ENCODE results near the gene RGS21. TPM values are rescaled to one million over a fixed set of nuclear protein-coding genes. Genes with fewer than 3 reads are reported as not detected.

Gene RGS21
- total and polyA plus RNA-seq, 2 donors = not detected

- no peak overlapping the region for H3K4me3 ChIP-seq (ENCODE audit: low read length in 2 of 2)
- no peaks in the 10 kb centered on the region for H3K4me1 ChIP-seq (ENCODE audit: control insufficient read depth in 2 of 2, insufficient read depth in 2 of 2, low read length in 2 of 2)
- H3K27ac ChIP-seq (ENCODE audit: low read depth in 1 of 2, low read length in 1 of 2) = no peak overlapping the region
- 89% methylated on average over 1 of the region's 1 CpG for WGBS
- H3K36me3 ChIP-seq (ENCODE audit: control insufficient read depth in 2 of 2, insufficient read depth in 2 of 2, low read length in 1 of 2) = no peaks in the 10 kb centered on the region
- peaks cover 0 to 6% of the 10 kb centered on the region in 2 donors for H3K9me3 ChIP-seq (ENCODE audit: control insufficient read depth in 2 of 2, insufficient read depth in 1 of 2, low read length in 1 of 2)
- DNase-seq (ENCODE audit: low read depth in 6 of 9, low spot score in 9 of 9) = peak in 3 of 9 donors; percentile 3 to 29 (median 10)
- H3K27me3 ChIP-seq (ENCODE audit: control insufficient read depth in 2 of 2, insufficient read depth in 1 of 2, low read length in 1 of 2) = no peaks in the 10 kb centered on the region
Observed at GRCh38 chr1:192311281-192311680, 5.5 kb upstream of the RGS21 start.

DNA sequence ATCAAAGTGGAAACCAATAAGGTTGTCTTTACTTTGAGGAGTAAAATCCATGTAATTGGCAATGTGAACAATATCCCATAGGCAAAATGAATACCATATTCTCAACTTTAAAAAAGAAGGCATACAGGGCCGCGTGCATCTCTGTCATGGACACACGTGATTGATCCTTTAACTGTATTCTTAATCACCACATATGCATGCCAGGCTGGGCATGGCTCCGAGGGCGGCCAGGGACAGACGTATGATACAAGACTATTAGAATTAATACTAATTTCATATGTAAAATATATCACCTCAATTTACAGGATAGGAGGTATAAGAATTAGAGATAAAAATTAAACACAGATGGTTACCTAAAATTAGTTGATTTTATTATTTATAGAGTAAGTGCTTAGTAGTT is 11.2 kb downstream of the RGS21 start:
- H3K27ac ChIP-seq (ENCODE audit: low read depth in 1 of 2, low read length in 1 of 2) = no peak overlapping the region
- no peaks in the 10 kb centered on the region for H3K27me3 ChIP-seq (ENCODE audit: control insufficient read depth in 2 of 2, insufficient read depth in 1 of 2, low read length in 1 of 2)
- H3K36me3 ChIP-seq (ENCODE audit: control insufficient read depth in 2 of 2, insufficient read depth in 2 of 2, low read length in 1 of 2) = no peaks in the 10 kb centered on the region
- H3K9me3 ChIP-seq (ENCODE audit: control insufficient read depth in 2 of 2, insufficient read depth in 1 of 2, low read length in 1 of 2) = no peaks in the 10 kb centered on the region
- H3K4me1 ChIP-seq (ENCODE audit: control insufficient read depth in 2 of 2, insufficient read depth in 2 of 2, low read length in 2 of 2) = no peaks in the 10 kb centered on the region
- H3K4me3 ChIP-seq (ENCODE audit: low read length in 2 of 2) = no peak overlapping the region
- no peak for DNase-seq (ENCODE audit: low read depth in 6 of 9, low spot score in 9 of 9)
- WGBS = 98% methylated on average over 6 of the region's 6 CpGs

GRCh38 chr1:192342842-192343241 is 26.1 kb downstream of the RGS21 start:
- Histone ChIP-seq H3K9me3 (ENCODE audit: control insufficient read depth in 2 of 2, insufficient read depth in 1 of 2, low read length in 1 of 2) (peaks cover 0 to under 1% of the 10 kb centered on the region in 2 donors), H3K36me3 (ENCODE audit: control insufficient read depth in 2 of 2, insufficient read depth in 2 of 2, low read length in 1 of 2) (no peaks in the 10 kb centered on the region), H3K4me1 (ENCODE audit: control insufficient read depth in 2 of 2, insufficient read depth in 2 of 2, low read length in 2 of 2) (no peaks in the 10 kb centered on the region), H3K4me3 (ENCODE audit: low read length in 2 of 2) (no peak overlapping the region), H3K27ac (ENCODE audit: low read depth in 1 of 2, low read length in 1 of 2) (no peak overlapping the region), H3K27me3 (ENCODE audit: control insufficient read depth in 2 of 2, insufficient read depth in 1 of 2, low read length in 1 of 2) (no peaks in the 10 kb centered on the region)
- no peak for DNase-seq (ENCODE audit: low read depth in 6 of 9, low spot score in 9 of 9)
- 96% methylated on average over 6 of the region's 6 CpGs for WGBS

GRCh38 chr1:192343344-192343743 is 26.6 kb downstream of the RGS21 start:
- whole genome bisulfite sequencing = 84% methylated on average over 3 of the region's 3 CpGs
- Histone ChIP-seq H3K27me3 (ENCODE audit: control insufficient read depth in 2 of 2, insufficient read depth in 1 of 2, low read length in 1 of 2) (no peaks in the 10 kb centered on the region), H3K27ac (ENCODE audit: low read depth in 1 of 2, low read length in 1 of 2) (no peak overlapping the region), H3K9me3 (ENCODE audit: control insufficient read depth in 2 of 2, insufficient read depth in 1 of 2, low read length in 1 of 2) (peaks cover 0 to 3% of the 10 kb centered on the region in 2 donors), H3K4me3 (ENCODE audit: low read length in 2 of 2) (no peak overlapping the region), H3K4me1 (ENCODE audit: control insufficient read depth in 2 of 2, insufficient read depth in 2 of 2, low read length in 2 of 2) (no peaks in the 10 kb centered on the region), H3K36me3 (ENCODE audit: control insufficient read depth in 2 of 2, insufficient read depth in 2 of 2, low read length in 1 of 2) (no peaks in the 10 kb centered on the region)
- no peak for DNase-seq (ENCODE audit: low read depth in 6 of 9, low spot score in 9 of 9)

DNA sequence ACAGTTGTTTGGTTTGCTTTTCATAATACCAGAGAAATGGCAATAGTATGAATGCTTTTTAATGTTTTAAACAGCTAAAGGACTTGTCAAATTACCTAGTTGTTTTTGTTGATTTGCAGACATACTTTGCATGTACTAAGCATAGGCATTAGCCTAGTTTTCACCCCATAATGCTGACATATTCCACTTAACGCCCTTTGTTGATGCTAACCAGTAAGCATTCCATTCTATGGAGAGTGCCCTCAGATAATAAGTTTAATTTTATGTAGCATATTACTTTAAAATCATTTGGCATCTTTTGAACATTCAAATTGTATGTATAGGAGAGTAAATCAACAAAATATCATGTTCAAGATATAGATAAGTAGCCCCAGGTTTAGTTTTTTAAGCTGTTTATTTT is 32.5 kb downstream of the RGS21 start:
- no peak overlapping the region for H3K27ac ChIP-seq (ENCODE audit: low read depth in 1 of 2, low read length in 1 of 2)
- H3K36me3 ChIP-seq (ENCODE audit: control insufficient read depth in 2 of 2, insufficient read depth in 2 of 2, low read length in 1 of 2) = no peaks in the 10 kb centered on the region
- peaks cover 0 to 3% of the 10 kb centered on the region in 2 donors for H3K9me3 ChIP-seq (ENCODE audit: control insufficient read depth in 2 of 2, insufficient read depth in 1 of 2, low read length in 1 of 2)
- no peak overlapping the region for H3K4me3 ChIP-seq (ENCODE audit: low read length in 2 of 2)
- 95% methylated on average over 1 of the region's 1 CpG for WGBS
- DNase-seq (ENCODE audit: low read depth in 6 of 9, low spot score in 9 of 9) = no peak
- H3K27me3 ChIP-seq (ENCODE audit: control insufficient read depth in 2 of 2, insufficient read depth in 1 of 2, low read length in 1 of 2) = no peaks in the 10 kb centered on the region
- H3K4me1 ChIP-seq (ENCODE audit: control insufficient read depth in 2 of 2, insufficient read depth in 2 of 2, low read length in 2 of 2) = no peaks in the 10 kb centered on the region

DNA sequence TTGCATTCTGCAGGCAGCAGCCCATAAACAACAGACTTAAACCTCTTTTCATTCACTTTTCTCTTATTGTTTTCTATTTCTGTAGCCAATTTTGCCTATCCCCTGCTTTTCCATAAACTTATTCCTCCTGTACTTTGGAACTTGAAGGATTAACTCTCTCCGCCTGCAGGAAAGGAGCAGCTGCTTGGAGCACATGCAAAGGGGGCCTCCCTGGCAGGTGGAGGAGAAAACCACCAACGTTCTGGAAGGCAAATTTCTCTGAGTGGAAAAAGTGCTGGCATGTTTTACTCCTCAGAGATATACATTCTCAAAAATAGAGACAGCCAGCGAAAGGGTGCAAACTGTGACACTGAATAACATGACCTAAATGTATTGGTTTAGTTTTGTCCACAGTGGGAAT is 33.6 kb downstream of the RGS21 start:
- H3K27ac ChIP-seq (ENCODE audit: low read depth in 1 of 2, low read length in 1 of 2) = no peak overlapping the region
- H3K9me3 ChIP-seq (ENCODE audit: control insufficient read depth in 2 of 2, insufficient read depth in 1 of 2, low read length in 1 of 2) = peaks cover 0 to 3% of the 10 kb centered on the region in 2 donors
- H3K4me1 ChIP-seq (ENCODE audit: control insufficient read depth in 2 of 2, insufficient read depth in 2 of 2, low read length in 2 of 2) = no peaks in the 10 kb centered on the region
- WGBS = 81% methylated on average over 3 of the region's 3 CpGs
- no peaks in the 10 kb centered on the region for H3K36me3 ChIP-seq (ENCODE audit: control insufficient read depth in 2 of 2, insufficient read depth in 2 of 2, low read length in 1 of 2)
- no peak for DNase-seq (ENCODE audit: low read depth in 6 of 9, low spot score in 9 of 9)
- H3K4me3 ChIP-seq (ENCODE audit: low read length in 2 of 2) = no peak overlapping the region
- no peaks in the 10 kb centered on the region for H3K27me3 ChIP-seq (ENCODE audit: control insufficient read depth in 2 of 2, insufficient read depth in 1 of 2, low read length in 1 of 2)

- no peak for DNase-seq (ENCODE audit: low read depth in 6 of 9, low spot score in 9 of 9)
- Histone ChIP-seq H3K4me1 (ENCODE audit: control insufficient read depth in 2 of 2, insufficient read depth in 2 of 2, low read length in 2 of 2) (no peaks in the 10 kb centered on the region), H3K36me3 (ENCODE audit: control insufficient read depth in 2 of 2, insufficient read depth in 2 of 2, low read length in 1 of 2) (no peaks in the 10 kb centered on the region), H3K27ac (ENCODE audit: low read depth in 1 of 2, low read length in 1 of 2) (no peak overlapping the region), H3K9me3 (ENCODE audit: control insufficient read depth in 2 of 2, insufficient read depth in 1 of 2, low read length in 1 of 2) (peaks cover 0 to 3% of the 10 kb centered on the region in 2 donors), H3K27me3 (ENCODE audit: control insufficient read depth in 2 of 2, insufficient read depth in 1 of 2, low read length in 1 of 2) (no peaks in the 10 kb centered on the region), H3K4me3 (ENCODE audit: low read length in 2 of 2) (no peak overlapping the region)
Observed at GRCh38 chr1:192351550-192351949, 34.8 kb downstream of the RGS21 start.

GRCh38 chr1:192357924-192358323 is 41.1 kb downstream of the RGS21 start:
- no peak overlapping the region for H3K4me3 ChIP-seq (ENCODE audit: low read length in 2 of 2)
- no peak overlapping the region for H3K27ac ChIP-seq (ENCODE audit: low read depth in 1 of 2, low read length in 1 of 2)
- no peaks in the 10 kb centered on the region for H3K4me1 ChIP-seq (ENCODE audit: control insufficient read depth in 2 of 2, insufficient read depth in 2 of 2, low read length in 2 of 2)
- no peak for DNase-seq (ENCODE audit: low read depth in 6 of 9, low spot score in 9 of 9)
- H3K36me3 ChIP-seq (ENCODE audit: control insufficient read depth in 2 of 2, insufficient read depth in 2 of 2, low read length in 1 of 2) = no peaks in the 10 kb centered on the region
- H3K9me3 ChIP-seq (ENCODE audit: control insufficient read depth in 2 of 2, insufficient read depth in 1 of 2, low read length in 1 of 2) = no peaks in the 10 kb centered on the region
- 89% methylated on average over 4 of the region's 4 CpGs for WGBS
- H3K27me3 ChIP-seq (ENCODE audit: control insufficient read depth in 2 of 2, insufficient read depth in 1 of 2, low read length in 1 of 2) = no peaks in the 10 kb centered on the region

DNA sequence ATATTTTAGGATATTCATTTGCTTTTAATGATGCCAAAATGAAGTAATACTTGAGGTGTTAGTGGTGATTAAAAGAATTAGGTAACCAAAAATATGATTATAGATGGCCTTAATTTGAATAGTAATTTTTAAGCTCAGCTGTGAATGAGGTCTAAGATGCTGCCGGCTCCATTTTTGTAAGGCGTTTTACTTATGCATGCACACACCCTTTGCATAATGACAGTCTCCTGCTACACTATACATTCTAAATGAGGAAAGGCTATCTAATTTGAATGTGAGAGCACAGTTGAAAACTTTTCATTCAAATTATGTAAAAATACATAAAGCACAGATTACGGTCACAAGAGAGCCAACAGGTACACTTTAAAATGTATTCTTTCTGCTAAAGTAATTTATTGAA is 41.6 kb downstream of the RGS21 start:
- no peaks in the 10 kb centered on the region for H3K4me1 ChIP-seq (ENCODE audit: control insufficient read depth in 2 of 2, insufficient read depth in 2 of 2, low read length in 2 of 2)
- no peak for DNase-seq (ENCODE audit: low read depth in 6 of 9, low spot score in 9 of 9)
- no peak overlapping the region for H3K27ac ChIP-seq (ENCODE audit: low read depth in 1 of 2, low read length in 1 of 2)
- no peaks in the 10 kb centered on the region for H3K9me3 ChIP-seq (ENCODE audit: control insufficient read depth in 2 of 2, insufficient read depth in 1 of 2, low read length in 1 of 2)
- H3K27me3 ChIP-seq (ENCODE audit: control insufficient read depth in 2 of 2, insufficient read depth in 1 of 2, low read length in 1 of 2) = no peaks in the 10 kb centered on the region
- H3K4me3 ChIP-seq (ENCODE audit: low read length in 2 of 2) = no peak overlapping the region
- 96% methylated on average over 3 of the region's 3 CpGs for WGBS
- no peaks in the 10 kb centered on the region for H3K36me3 ChIP-seq (ENCODE audit: control insufficient read depth in 2 of 2, insufficient read depth in 2 of 2, low read length in 1 of 2)

DNA sequence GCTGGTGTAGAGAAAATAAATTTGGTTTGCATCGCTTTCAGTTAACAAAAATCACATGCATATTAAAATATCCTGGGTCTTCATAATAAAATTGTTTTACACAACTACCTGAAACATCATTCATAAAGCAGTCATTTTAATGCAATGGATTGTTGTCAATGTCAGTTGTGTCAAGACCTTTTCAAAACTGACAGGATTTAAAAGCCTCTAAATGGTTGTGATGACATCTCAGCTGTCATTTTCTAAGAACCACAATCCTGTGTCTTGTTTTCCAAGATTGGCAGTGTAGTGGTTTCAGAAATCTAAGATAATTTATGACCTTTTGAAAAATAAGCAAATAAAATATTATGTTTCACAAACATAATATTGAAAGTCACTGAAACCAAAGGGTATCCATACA is 42.0 kb downstream of the RGS21 start:
- H3K9me3 ChIP-seq (ENCODE audit: control insufficient read depth in 2 of 2, insufficient read depth in 1 of 2, low read length in 1 of 2) = no peaks in the 10 kb centered on the region
- 98% methylated on average over 1 of the region's 1 CpG for WGBS
- H3K27ac ChIP-seq (ENCODE audit: low read depth in 1 of 2, low read length in 1 of 2) = no peak overlapping the region
- H3K36me3 ChIP-seq (ENCODE audit: control insufficient read depth in 2 of 2, insufficient read depth in 2 of 2, low read length in 1 of 2) = no peaks in the 10 kb centered on the region
- no peaks in the 10 kb centered on the region for H3K27me3 ChIP-seq (ENCODE audit: control insufficient read depth in 2 of 2, insufficient read depth in 1 of 2, low read length in 1 of 2)
- H3K4me1 ChIP-seq (ENCODE audit: control insufficient read depth in 2 of 2, insufficient read depth in 2 of 2, low read length in 2 of 2) = no peaks in the 10 kb centered on the region
- no peak for DNase-seq (ENCODE audit: low read depth in 6 of 9, low spot score in 9 of 9)
- no peak overlapping the region for H3K4me3 ChIP-seq (ENCODE audit: low read length in 2 of 2)
